Fibroblast of mammary gland (primary cell): ENCODE data around the gene ATF7IP2.

ENCODE experiments used
- DNase-seq: peaks from one replicate; pipeline ENCODE4 v3.0.0-alpha.2; 2010; ENCODE audit warnings: low read depth
- H3K4me3 ChIP-seq: 2 replicates; pipeline ENCODE4 v1.5.1; 2011; ENCODE audit warnings: low read depth, mild to moderate bottlenecking, low read length, moderate library complexity; ENCODE audit not compliant: control insufficient read depth
- TF ChIP-seq, protein P1 (sequence below): conservative IDR thresholded peaks from 2 replicates; pipeline ENCODE4 v1.5.1; 2011; ENCODE audit warnings: low read depth, low read length, inconsistent platforms; ENCODE audit not compliant: control insufficient read depth, insufficient read depth

The ATF7IP2 gene

DNA sequence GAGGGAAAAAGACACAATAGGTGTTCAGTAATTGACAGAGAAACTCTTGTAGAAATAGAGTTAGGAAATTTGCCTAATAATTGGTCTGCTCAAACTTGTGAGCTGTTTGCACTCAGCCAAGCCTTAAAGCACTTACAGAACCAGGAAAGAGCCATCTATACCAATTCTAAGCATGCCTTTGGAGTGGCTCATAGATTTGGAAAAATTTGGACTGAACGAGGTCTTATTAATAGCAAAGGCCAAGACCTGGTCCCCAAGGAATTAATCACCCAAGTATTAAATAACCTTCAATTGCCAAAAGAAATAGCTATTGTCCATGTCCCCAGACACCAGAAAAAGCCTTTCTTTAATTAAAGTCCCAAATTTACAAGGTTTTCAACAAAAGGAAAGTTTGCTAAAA, 104.3 kb downstream of the ATF7IP2 start:
- DNase-seq = peak; percentile 41
- TF ChIP-seq, protein P1, sequence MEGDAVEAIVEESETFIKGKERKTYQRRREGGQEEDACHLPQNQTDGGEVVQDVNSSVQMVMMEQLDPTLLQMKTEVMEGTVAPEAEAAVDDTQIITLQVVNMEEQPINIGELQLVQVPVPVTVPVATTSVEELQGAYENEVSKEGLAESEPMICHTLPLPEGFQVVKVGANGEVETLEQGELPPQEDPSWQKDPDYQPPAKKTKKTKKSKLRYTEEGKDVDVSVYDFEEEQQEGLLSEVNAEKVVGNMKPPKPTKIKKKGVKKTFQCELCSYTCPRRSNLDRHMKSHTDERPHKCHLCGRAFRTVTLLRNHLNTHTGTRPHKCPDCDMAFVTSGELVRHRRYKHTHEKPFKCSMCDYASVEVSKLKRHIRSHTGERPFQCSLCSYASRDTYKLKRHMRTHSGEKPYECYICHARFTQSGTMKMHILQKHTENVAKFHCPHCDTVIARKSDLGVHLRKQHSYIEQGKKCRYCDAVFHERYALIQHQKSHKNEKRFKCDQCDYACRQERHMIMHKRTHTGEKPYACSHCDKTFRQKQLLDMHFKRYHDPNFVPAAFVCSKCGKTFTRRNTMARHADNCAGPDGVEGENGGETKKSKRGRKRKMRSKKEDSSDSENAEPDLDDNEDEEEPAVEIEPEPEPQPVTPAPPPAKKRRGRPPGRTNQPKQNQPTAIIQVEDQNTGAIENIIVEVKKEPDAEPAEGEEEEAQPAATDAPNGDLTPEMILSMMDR = no peak
- no peak overlapping the region for H3K4me3 ChIP-seq

DNA sequence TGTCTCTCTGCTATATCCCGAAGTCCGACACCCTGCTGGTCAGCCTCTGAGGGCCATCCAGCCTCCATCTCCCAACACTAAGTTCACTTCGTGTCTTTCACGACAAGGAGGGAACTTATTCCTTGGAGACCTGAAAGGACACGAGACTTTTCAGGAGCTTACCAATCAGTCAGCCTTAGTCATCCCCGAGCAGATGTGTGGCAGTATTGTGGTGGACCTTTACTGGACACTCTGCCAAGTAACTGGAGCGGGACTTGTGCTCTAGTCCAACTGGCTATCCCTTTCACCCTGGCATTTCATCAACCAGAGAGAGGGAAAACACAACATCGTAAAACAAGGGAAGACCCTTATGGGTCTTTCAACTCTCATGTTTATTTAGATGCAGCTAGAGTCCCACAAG, 107.4 kb downstream of the ATF7IP2 start:
- H3K4me3 ChIP-seq = no peak overlapping the region
- TF ChIP-seq, protein P1 = no peak
- DNase-seq = peak; percentile 24

DNA sequence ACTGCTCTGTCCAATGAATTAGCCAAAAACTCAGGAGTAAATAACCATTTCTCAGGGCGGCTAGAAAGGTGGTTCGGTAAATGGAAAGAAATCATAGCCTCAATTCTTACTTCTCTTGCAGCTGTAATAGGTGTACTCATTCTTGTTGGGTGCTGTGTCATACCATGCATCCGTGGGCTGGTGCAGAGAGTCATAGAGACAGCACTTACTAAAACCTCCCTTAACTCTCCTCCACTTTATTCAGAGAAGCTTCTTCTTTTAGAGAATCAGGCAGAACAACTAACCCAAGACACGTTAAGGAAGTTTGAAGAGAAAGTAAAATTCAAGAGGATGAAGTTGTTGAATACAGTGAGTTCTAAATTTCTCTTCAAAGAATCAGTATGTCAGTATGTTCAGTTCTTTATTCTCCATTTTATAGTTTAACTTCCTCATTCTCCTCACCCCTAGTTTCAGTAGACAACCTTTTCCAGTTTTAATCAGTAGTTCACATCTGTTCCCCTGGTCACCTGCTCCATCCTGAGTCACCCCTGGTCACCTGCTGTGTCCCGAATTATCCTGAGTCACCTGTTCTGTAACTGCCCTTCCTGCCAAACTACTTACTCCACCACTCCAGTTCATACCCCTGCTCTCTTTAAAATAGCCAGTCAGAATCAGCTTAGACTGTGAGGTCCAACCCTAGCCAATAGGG, 108.6 kb downstream of the ATF7IP2 start:
- DNase-seq = no peak
- TF ChIP-seq, protein P1 = no peak
- no peak overlapping the region for H3K4me3 ChIP-seq

DNA sequence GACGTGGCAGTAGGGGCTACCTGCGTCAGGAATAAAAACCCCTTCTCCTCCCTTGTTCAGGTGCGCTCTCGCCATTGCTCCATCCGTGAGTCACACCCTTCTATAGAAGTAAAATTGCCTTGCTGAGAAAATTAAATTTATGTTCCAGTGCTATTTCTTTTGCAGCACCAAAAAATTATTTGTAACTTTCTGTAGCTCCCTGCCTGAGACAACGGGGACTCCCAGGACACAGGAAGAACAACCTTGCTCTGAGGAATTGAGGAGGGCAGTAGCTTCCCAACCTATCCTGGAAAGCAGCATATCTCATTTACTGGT, 109.1 kb downstream of the ATF7IP2 start:
- DNase-seq = no peak
- no peak overlapping the region for H3K4me3 ChIP-seq
- TF ChIP-seq, protein P1 = no peak

DNA sequence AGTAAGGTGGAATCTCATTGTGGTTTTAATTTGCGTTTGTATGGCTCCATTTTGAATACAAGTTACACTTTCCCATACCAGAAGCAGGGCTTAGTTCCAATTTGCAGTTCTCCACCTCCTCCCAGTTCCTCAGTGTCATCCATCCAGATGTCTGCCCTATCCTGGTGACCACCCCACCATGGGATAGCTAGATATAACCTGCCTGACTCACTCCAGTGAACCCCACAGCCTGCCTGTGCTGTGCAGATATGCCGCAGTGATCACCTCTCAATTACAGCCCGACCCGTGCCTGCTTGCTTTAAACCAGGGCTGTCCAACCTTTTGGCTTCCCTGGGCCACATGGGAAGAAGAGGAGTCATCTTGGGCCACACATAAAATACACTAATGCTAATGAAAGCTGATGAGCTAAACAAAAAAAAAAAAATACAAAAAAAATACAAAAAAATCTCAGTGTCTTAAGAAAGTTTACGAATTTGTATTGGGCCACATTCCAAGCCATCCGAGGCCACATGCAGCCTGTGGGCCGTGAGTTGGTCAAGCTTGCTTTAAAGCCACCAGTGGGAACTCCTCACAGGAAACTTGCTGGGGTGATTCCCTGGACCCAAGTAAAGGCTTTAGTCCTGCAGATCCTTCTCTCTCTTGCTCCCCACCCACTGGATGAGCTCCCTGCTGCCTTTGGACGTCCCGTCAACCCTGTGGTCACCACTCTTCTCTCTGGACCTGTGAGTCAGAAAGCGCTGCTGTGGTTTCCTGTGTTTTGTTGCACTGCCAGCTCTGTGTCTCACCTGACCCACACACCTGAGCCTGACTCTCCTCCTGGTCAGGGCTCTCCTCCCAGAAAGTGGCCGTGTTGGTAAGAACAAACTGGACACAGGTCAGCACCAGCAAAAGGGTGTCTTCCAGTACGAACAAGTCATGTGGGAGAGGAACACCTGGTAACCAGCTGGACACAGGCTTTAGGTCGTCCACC, 111.6 kb downstream of the ATF7IP2 start:
- TF ChIP-seq, protein P1 = no peak
- DNase-seq = no peak
- no peak overlapping the region for H3K4me3 ChIP-seq

DNA sequence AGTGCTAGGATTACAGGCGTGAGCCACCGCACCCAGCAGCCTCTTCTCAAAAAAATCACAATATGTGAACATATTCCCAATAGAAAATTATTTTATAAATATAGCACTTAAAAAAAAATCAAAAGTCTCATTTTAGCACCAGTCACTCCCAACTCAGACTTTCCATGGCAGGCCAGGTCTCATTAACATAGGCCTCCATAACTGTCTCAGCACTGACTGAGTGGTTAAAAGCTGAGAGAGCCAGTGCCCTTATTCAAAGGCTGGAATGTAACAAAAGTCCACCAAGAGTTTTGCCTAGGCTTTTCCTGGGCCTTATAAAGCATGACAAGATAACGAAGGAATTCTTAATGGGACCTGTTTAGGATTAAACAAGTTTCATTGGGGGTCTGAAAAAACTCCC, 114.7 kb downstream of the ATF7IP2 start:
- no peak for DNase-seq
- TF ChIP-seq, protein P1 = no peak
- no peak overlapping the region for H3K4me3 ChIP-seq
